NOMO-1 treated with DMSO at 0.1 percent for 48 hours (cell line): ENCODE results near the gene TATDN3.
"Not testable (repeated sequence)": the region's sequence is repeated elsewhere in the genome, so short reads cannot be mapped to it uniquely, and the experiment has no call there.

Experiments
- DNase-seq: peaks from one replicate; lab custom pipeline; 2025; ENCODE audit not compliant: unreplicated experiment; lab: John Stamatoyannopoulos, UW

TATDN3 gene, protein sequence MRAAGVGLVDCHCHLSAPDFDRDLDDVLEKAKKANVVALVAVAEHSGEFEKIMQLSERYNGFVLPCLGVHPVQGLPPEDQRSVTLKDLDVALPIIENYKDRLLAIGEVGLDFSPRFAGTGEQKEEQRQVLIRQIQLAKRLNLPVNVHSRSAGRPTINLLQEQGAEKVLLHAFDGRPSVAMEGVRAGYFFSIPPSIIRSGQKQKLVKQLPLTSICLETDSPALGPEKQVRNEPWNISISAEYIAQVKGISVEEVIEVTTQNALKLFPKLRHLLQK

DNA sequence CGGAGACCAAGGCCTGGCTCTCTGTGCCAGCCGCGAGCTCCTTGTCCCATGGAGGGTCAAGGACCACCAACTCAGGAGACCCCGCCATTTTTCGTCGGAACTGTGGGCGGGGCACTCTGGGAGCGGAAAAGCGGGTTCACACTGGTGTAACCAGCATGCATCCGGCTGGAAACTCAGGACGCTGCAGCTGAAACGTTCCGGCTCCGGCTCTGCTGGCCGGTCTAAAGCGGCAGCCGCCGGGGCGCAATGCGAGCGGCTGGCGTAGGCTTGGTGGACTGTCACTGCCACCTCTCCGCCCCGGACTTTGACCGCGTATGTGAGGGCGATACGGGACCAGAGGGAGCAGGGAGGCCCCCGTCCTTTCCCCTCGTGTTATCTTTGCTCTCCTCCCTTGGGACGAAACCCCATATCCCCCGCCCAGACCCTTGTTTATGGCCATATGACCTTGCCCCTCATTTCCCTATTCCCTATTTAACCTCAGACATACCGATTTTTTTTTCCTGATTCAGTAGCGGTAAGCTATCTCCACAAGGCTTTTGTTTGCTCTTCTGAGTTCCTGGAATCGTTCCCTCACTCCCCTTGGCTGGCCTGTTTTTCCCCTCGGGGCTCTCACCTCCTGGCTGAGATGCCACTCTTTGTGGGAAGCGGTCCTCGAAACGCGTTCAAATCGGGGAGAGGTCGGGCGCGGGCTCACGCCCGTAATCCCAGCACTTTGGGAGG is at the start of gene TATDN3, which contains the start of gene NSL1:
TATDN3 (plus strand) TSS at position 219 of the 720 bp plus-strand sequence; CDS start at position 247, 28 bp downstream.
NSL1 (minus strand) TSS at position 102 of the 720 bp plus-strand sequence; CDS start at position 88, 14 bp downstream.
- DNase-seq: peak; percentile 77

DNA sequence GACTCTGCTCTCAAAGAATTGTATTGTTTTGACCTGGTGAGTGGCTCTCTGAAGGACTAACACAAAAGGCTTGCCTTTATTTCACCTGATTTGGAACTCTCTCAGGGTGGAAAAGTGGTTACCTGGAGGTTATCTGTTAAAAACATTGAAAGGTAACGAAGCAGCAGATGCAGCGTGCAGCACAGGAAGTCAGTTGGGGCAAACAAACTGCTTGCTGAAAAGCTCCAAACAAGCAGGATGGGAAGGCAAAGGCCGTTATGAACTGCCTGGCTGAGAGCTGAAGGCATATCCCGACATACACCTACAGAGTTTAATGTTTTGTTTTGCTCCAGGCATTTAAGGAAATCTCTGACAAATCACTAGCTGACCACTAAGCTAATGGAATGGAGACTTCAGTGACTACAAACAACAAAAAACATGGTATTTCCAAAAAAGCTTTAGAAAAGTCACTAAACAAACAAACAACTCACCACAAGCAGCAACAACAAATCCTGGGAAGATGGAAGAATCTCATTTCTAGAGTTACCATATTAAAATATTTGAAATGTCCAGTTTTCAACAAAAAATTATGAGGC is 47.7 kb upstream of the TATDN3 start:
- no peak for DNase-seq

DNA sequence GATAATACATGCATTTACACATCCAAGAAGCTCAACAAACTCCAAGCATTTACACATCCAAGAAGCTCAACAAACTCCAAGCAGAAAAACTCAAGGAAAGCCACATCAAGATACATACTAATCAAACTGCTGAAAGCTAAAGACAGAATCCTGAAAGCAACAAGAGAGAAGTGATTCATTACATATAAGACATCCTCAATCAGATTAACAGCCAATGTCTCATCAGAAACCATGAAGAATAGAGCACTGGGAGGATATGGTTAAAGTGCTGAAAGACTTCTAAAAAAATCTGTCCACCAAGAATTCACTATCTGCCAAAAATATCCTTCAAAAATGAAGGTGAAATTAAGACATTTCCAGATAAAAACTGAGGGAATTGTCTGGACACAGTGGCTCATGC is 46.4 kb upstream of the TATDN3 start:
- no peak for DNase-seq

DNA sequence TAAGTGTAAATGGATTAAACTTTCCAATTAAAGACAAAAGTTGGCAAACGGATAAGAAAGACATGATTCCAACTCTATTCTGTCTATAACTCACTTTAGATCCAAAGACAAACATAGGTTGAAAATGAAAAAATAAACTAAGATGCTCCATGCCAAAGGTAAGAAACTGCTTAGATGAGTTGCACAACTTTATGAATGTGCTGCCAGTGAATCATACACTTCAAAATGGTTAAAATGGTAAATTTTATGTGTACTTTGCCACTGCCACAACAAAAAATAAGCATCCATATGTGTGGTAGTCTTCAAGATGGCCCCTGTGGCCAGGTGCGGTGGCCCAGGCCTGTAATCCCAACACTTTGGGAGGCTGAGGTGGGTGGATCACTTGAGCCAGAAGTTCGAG is 45.1 kb upstream of the TATDN3 start:
- no peak for DNase-seq

DNA sequence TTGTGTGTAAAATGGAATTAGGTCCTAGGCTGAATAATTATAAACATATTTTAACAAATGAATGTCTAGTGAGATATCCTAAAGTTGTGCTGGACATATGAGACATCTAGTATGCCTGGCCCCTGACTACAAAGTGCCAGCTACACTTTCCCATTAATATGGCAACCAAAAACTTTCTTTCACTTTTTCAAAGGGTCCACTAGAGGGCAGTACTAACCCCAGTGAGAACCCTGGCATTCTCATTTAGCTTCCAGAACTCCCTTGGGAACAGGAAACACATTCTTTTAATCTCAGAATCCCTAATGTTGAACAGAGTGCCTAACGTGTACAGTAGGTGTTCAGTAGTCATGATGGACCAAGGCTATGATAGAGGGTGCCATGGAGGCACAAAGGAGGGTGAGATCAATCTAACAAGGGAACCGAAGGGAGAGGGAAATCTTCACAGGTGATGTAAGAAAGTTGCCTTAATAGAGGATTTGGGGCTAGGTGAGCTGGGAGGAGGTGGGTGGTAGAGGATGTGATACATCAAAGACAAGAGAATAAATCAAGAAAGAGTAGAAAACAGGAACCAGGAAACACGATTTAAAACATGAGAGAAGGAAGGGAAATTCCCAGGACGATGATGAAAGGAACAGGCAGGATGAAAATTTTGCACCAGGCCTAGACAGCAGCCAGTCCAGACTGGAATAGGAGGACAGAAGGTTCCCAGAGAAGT is 41.7 kb upstream of the TATDN3 start:
- peak; percentile 2 for DNase-seq

DNA sequence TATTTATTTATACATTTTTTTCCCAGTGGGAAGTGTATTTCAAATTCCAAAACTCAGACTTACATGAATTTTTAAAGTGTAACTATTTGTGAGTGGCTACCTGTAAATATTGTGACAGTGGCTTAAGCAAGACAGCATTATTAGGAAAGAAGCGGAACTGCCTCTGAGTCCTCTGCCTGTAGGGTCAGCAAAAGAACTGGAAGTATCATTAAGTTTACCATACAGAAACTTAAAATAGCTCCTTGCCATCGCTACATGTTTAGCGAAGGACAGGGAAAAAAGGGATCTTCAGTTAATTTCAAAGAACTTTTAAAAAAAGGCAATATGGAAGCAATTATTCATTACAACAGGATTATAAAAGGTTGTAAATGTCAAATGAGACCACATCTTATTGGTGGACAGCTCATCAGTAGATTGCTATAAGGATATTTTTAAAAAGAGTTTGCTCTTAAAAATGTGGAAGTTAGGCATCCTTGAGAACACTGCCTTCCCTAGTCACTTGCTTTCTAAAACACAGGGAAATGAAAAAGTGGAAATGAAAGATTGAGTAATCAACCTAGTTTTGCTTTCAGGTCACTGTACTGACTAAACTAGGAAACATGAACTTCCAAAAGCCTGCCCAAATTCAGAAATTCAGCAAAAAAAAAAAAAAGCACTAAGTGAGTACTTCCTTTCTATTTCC is 39.3 kb upstream of the TATDN3 start:
- peak; percentile 83 for DNase-seq

DNA sequence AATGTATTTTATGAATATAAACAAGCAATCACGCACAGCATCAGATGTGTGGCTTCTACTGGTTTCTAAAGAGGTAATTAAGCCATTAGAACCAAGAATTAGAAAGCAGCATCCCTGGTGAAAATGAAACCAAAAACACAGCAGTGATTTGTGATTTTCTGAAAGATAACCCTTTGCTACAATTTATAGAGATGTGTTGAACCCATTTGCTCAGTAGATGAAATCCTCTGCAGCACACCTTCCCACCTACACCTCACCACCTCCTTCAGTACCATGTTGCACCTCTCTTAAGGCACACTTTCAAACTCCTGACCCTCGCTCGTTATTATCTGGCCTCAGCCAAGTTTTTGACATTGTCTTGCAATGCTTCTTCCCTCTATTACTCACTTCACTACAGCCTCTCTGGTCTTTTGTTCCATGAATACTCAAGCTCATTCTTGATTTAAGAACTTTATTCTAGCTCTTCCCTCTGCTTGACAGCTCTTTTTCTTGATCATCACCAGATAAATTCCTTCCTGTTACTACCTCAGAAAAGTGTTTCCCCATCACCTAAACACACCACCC is 38.7 kb upstream of the TATDN3 start:
- DNase-seq: peak; percentile 81

DNA sequence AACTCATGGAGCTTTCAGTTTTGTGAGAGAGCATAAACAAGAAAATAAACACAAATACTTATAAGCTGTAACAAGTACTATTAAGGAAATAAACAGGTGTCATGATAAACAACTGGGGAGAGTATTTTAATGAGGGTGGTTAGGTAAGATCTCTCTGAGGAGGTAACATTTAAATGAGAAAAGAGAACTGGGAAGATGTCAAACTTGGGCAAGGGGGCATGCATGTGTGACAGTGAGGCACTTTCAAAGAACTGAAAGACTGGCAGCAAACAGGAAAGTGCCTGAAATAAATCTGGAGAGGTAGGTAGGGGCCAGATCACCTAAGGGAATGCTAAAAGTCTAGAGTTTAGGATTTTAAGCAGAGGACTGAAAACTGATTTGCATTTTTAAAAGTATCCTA is 37.9 kb upstream of the TATDN3 start:
- DNase-seq: no peak

DNA sequence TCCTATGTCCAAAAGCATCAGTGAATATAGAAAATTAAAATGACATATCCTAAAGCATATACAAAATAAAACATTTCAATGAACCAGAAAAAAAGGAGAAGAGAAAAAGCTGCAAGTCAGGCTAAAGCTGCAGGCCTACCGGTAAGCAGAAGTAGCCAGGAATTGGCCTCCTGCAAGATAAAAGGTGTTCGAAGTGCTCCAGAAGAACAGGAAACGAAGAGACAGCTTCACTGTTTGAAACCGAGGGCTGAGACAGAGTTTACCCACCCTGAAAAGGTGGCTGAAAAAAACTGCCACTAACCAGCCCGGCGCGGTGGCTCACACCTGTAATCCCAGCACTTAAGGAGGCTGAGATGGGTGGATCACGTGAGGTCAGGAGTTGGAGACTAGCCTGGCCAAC is 37.5 kb upstream of the TATDN3 start:
- DNase-seq: peak; percentile 5

DNA sequence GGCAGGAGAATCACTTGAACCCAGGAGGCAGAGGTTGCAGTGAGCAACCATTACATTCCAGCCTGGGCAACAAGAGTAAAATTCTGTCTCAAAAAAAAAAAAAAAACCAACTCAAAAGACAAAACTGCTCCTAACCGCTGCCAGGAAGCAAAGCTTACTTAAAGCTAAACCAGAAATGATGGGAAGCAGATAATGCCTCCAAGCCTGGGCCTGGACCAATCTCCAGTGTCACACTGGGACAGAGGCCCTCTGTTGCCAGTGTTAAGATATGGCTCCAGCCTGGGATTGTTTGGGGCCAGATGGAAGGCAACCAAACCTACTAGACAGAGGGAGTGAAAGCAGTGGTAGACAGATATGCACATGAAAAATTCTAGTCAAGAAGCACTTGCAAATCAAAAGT is 37.0 kb upstream of the TATDN3 start:
- DNase-seq: no peak

DNA sequence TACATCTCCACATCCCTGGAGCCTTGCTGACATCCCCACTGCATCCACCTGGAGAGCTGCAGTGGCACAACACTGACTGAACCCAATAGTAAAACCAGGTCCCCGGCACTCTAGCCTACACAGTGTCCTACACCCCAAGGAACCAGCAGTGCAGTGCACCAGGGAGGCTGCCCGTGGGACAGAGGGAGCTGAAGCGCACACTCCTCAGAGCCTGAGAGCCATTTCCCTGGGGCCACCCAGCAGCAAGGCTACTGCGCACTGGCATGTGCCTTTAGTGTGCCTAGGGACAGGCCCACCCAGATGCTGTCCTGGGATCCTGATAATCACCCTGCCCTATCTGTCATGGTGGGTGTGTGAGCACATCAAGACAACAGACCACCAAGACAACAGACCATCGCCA is 32.0 kb upstream of the TATDN3 start:
- no peak for DNase-seq

DNA sequence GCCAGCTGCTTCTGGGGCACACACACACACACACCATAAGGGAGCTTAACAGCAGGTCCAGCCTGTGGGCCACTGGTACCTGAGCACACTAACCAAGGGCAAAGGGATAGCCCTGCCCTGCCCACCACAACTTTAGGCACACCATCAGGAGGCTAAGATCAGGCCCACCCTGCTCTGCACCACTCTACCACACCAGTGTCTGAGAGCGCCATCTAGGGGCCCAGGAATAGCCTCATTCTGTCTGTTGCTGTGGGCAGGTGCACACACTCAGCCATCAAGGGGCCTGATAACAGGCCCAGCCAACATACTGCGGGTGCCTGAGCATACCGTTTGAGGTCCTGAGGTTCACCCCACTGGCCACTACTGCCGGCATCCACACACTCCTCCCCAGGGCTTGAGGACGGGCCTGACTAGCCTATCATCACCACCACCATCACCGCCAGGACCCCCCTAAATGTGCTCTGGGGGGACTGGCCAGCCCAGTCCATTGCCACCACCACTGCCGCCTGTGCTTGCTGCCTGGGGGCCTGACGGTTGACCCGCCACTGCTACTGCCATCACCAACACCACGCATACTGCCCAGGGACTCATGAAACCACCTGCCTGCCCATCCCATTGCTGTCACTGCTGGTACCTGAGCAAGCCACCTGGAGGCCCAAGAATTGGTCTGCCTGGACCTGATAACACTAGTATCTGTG is 31.4 kb upstream of the TATDN3 start:
- DNase-seq: peak; percentile 8

DNA sequence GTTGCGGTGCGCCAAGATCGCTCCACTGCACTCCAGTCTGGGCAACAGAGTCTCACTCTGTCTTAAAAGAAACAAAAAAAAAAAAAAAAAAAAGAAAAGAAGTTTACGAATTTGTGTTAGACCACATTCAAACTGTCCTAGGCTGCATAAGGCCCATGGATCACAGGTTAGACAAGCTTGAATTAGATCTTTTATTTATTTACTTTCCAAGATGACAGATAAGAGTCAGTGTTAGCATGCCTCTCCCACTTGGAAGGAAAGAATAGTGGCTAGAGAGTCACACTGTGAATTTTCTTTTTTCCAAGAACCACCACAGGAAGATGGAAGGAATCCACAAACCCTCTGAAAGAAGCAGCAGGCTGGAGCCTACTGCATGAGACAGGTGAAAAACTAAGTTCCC is 29.5 kb upstream of the TATDN3 start:
- no peak for DNase-seq

DNA sequence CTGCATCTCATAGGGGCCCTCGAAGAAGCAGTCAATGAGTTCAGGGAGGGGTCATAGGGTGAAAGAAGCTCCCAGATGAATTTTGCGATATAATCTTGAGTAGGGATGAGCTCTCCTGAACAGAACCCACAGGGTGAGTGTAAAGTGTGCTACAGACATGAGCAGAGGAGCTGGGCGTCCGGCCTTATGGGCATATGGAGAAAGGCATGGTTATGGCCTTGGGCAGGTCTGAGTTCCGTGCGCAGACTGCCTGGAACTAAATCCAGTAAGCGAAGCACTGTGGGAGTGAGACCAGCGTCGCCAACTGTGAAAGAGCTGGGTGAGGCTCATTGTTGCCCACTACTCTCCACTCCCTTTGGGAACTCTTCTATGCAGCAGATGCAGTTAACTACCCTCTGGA is 28.9 kb upstream of the TATDN3 start:
- no peak for DNase-seq

DNA sequence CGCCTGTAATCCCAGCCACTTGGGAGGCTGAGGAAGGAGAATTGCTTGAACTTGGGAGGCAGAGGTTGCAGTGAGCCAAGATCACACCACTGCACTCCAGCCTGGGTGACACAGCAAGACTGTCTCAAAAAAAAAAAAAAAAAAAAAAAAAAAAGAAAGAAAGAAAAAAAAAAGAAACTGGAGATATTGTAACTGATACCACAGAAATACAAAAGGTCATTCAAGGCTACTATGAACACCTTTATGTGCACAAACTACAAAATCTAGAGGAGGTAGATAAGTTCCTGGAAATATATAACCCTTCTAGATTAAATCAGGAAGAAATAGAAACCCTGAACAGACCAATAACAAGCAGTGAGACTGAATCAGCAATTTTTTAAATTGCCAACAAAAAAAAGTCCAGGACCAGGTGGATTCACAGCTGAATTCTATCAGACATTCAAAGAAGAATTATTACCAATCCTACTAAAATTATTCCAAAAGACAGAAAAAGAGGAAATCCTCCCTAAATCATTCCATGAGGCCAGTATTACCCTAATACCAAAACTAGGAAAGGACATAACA is 26.9 kb upstream of the TATDN3 start:
- not testable (repeated sequence) for DNase-seq

DNA sequence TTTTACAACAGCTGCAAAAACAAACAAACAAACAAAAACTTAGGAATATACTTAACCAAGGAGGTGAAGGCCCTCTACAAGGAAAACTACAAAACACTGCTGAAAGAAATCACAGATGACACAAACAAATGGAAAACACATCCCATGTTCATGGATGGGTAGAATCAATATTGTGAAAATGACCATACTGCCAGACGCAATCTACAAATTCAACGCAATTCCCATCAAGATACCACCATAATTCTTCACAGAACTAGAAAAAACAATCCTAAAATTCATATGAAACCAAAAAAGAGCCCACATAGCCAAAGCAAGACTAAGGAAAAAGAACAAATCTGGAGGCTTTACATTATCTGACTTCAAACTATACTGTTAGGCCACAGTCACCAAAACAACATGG is 24.9 kb upstream of the TATDN3 start:
- DNase-seq: not testable (repeated sequence)

DNA sequence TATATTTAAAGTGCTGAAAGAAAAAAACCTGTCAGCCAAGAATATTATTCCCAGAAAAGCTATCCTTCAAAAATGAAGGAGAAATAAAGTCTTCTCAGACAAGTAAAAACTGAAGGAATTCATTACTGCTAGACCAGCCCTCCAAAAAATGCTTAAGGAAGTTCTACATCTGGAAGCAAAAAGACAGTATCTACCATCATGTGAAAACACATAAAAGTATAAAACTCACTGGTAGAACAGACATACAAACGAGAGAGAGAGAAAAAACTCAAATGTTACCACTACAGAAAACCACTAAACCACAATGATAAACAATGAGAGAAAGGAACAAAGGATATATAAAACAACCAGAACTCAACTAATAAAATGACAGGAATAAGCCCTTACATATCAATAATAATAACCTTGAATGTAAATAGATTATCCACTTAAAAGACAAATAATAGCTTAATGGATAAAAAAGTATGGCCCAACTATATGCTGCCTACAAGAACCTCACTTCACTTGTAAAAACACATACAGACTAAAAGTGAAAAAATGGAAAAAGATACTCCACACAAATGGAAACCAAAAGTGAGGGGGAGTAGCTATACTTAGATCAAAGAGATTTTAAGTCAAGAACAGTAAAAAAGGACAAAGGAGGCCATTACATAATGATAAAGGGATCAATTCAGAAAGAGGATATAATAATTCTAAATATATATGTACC is 22.1 kb upstream of the TATDN3 start:
- DNase-seq: no peak

DNA sequence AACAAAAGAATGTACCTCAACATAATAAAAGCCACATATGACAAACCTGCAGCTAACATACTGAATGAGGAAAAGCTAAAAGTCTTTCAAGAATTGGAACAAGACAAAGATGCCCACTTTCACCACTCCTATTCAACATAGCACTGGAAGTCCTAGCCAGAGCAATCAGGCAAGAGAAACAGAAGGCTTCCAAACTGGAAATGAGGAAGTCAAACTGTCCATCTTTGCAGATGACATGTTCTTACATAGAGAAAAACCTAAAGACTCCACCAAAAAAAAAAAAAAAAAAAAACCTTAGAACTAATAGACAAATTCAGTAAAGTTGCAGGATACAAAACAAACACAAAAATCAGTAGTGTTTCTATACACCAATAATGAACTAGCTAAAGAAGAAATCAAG is 20.4 kb upstream of the TATDN3 start:
- no peak for DNase-seq

DNA sequence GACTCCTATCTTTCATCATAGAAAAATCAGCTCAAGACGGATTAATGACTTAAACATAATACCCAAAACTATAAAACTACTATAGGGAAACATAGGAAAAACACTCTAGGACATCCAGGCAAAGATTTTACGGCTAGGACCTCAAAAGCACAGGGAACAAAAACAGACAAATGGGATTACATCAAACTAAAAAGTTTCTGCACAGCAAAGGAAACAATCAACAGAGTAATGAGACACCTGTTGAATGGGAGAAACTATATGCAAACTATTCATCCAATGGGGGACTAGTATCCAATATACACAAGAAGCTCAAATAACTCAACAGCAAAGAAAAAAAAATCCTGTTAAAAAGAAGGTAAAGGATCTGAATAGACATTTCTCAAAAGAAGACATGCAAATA is 18.7 kb upstream of the TATDN3 start:
- DNase-seq: no peak
